ENCODE data around the gene PTPN23. TPM values are rescaled to one million over a fixed set of nuclear protein-coding genes. Genes with fewer than 3 reads are reported as not detected.
A peak's percentile ranks its signal among the peaks of the same experiment; 100 is the strongest.

PTPN23 gene
- total and polyA plus RNA-seq, 2 experiments from 2014 or later, result 17.1 to 18.7 TPM

GRCh38 chr3:47399016-47399415 lies 18.2 kb downstream of the PTPN23 start:
- DNase-seq (ENCODE audit: low read depth in 1 of 2, low spot score in 1 of 2), result no peak
- TF ChIP-seq, protein P1, sequence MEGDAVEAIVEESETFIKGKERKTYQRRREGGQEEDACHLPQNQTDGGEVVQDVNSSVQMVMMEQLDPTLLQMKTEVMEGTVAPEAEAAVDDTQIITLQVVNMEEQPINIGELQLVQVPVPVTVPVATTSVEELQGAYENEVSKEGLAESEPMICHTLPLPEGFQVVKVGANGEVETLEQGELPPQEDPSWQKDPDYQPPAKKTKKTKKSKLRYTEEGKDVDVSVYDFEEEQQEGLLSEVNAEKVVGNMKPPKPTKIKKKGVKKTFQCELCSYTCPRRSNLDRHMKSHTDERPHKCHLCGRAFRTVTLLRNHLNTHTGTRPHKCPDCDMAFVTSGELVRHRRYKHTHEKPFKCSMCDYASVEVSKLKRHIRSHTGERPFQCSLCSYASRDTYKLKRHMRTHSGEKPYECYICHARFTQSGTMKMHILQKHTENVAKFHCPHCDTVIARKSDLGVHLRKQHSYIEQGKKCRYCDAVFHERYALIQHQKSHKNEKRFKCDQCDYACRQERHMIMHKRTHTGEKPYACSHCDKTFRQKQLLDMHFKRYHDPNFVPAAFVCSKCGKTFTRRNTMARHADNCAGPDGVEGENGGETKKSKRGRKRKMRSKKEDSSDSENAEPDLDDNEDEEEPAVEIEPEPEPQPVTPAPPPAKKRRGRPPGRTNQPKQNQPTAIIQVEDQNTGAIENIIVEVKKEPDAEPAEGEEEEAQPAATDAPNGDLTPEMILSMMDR (IDR thresholded peaks at IDR 0.05; ENCODE audit: low read depth, low read length), result no peak
- H3K27me3 ChIP-seq, result no peaks in the 10 kb centered on the region
- H3K36me3 ChIP-seq, result no peaks in the 10 kb centered on the region
- no peak overlapping the region for H3K27ac ChIP-seq
- H3K4me3 ChIP-seq, result no peak overlapping the region
- no peaks in the 10 kb centered on the region for H3K9me3 ChIP-seq (ENCODE audit: low read depth)
- H3K4me1 ChIP-seq (ENCODE audit: low read depth), result peaks cover 14% of the 10 kb centered on the region

DNA sequence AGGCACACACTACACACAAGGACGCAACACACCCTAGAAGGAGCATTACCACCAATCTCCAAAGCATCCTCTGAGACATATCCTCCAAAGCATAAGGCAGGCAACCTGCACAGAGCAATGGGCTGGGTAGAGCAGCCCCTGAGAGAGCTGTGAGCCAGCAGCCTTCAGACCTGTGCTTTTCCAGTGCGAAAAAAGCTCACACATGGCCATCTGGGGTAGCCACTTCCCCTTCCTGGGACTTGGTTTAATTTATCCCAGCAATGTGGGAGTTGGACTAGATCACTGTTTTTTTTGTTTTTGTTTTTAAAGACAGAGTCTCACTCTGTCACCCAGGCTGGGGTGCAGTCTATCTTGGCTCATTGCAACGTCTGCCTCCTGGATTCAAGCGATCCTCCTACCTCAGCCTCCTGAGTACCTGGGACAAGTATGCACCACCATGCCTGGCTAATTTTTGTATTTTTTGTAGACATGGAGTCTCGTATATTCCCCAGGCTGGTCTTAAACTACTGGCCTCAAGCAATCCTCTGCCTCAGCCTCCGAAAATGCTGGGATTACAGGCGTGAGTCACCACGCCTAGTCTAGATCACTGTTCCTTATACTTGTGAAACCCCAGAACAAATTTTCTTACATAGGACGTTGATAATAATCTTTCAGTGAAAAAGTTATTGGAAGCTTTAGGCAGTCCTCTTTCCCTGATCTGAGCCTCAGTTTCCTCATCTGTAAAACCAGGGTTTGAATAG lies 18.9 kb downstream of the PTPN23 start:
- H3K27ac ChIP-seq, result no peak overlapping the region
- TF ChIP-seq, protein P1 (IDR thresholded peaks at IDR 0.05; ENCODE audit: low read depth, low read length), result no peak

GRCh38 chr3:47404431-47404876 lies 23.6 kb downstream of the PTPN23 start:
- peak in 1 of 2 donors; percentile 31 for DNase-seq (ENCODE audit: low read depth in 1 of 2, low spot score in 1 of 2)

More for the DNA sequence above, 18.9 kb downstream of the PTPN23 start:
- no peaks in the 10 kb centered on the region for H3K36me3 ChIP-seq
- no peak overlapping the region for H3K4me3 ChIP-seq
- DNase-seq (ENCODE audit: low read depth in 1 of 2, low spot score in 1 of 2), result no peak
- H3K4me1 ChIP-seq (ENCODE audit: low read depth), result peaks cover 11% of the 10 kb centered on the region
- no peaks in the 10 kb centered on the region for H3K27me3 ChIP-seq
- no peaks in the 10 kb centered on the region for H3K9me3 ChIP-seq (ENCODE audit: low read depth)

GRCh38 chr3:47404955-47405790 lies 24.4 kb downstream of the PTPN23 start:
- no peaks in the 10 kb centered on the region for H3K36me3 ChIP-seq
- DNase-seq (ENCODE audit: low read depth in 1 of 2, low spot score in 1 of 2), result peak; percentile 32 to 79
- H3K27ac ChIP-seq, result peak overlapping the region; percentile 35
- H3K27me3 ChIP-seq, result no peaks in the 10 kb centered on the region
- H3K4me3 ChIP-seq, result no peak overlapping the region
- peaks cover 10% of the 10 kb centered on the region for H3K4me1 ChIP-seq (ENCODE audit: low read depth)
- H3K9me3 ChIP-seq (ENCODE audit: low read depth), result no peaks in the 10 kb centered on the region
- TF ChIP-seq, protein P1 (IDR thresholded peaks at IDR 0.05; ENCODE audit: low read depth, low read length), result no peak

More at GRCh38 chr3:47404431-47404876, 23.6 kb downstream of the PTPN23 start:
- Histone ChIP-seq H3K27ac (no peak overlapping the region), H3K9me3 (ENCODE audit: low read depth) (no peaks in the 10 kb centered on the region), H3K4me3 (no peak overlapping the region), H3K36me3 (no peaks in the 10 kb centered on the region), H3K4me1 (ENCODE audit: low read depth) (peaks cover 10% of the 10 kb centered on the region), H3K27me3 (no peaks in the 10 kb centered on the region)
- TF ChIP-seq, protein P1 (IDR thresholded peaks at IDR 0.05; ENCODE audit: low read depth, low read length), result no peak

- H3K27me3 ChIP-seq, result no peaks in the 10 kb centered on the region
- H3K4me3 ChIP-seq, result no peak overlapping the region
- no peaks in the 10 kb centered on the region for H3K9me3 ChIP-seq (ENCODE audit: low read depth)
- peaks cover 2% of the 10 kb centered on the region for H3K36me3 ChIP-seq
- TF ChIP-seq, protein P1 (IDR thresholded peaks at IDR 0.05; ENCODE audit: low read depth, low read length), result no peak
- H3K27ac ChIP-seq, result no peak overlapping the region
- DNase-seq (ENCODE audit: low read depth in 1 of 2, low spot score in 1 of 2), result no peak
- H3K4me1 ChIP-seq (ENCODE audit: low read depth), result peaks cover 10% of the 10 kb centered on the region
These were observed 25.3 kb downstream of the PTPN23 start for GRCh38 chr3:47405820-47406761.

Data from cardiac muscle cell (in vitro differentiated cells and primary cell).